Tibial nerve (tissue), 4 donors: ENCODE measurements around the gene CDCA7. TPM values are rescaled to one million over a fixed set of nuclear protein-coding genes. Genes with fewer than 3 reads are reported as not detected.

Experiments used
- DNase-seq, 2 donors: peaks; one replicate each; pipeline ENCODE4 v3.0.0-alpha.2; 2019; ENCODE audit warnings: low spot score in 2 of 2
- H3K27ac ChIP-seq, 4 donors: fragments of 200-600 bp; sonication (generic) in 3 of 4; one replicate each; pipeline ENCODE4 v1.5.1; 2017 to 2019; ENCODE audit warnings: mild to moderate bottlenecking in 1 of 4
- H3K27me3 ChIP-seq, 2 donors: fragments of 200-600 bp; sonication (generic) in 1 of 2; one replicate each; pipeline versions ENCODE4 v1.5.1 to v1.6.0; 2017 to 2019
- H3K36me3 ChIP-seq, 3 donors: fragments of 200-600 bp; sonication (generic); one replicate each; pipeline ENCODE4 v1.5.1; 2018 to 2019
- H3K4me1 ChIP-seq, 4 donors: fragments of 200-600 bp; sonication (generic) in 3 of 4; one replicate each; pipeline ENCODE4 v1.5.1; 2017 to 2019
- H3K4me3 ChIP-seq, 4 donors: fragments of 200-600 bp; sonication (generic) in 3 of 4; one replicate each; pipeline ENCODE4 v1.5.1; 2017 to 2019; ENCODE audit warnings: mild to moderate bottlenecking in 1 of 4, moderate library complexity in 1 of 4
- H3K9me3 ChIP-seq, 4 donors: fragments of 200-600 bp; sonication (generic) in 3 of 4; one replicate each; pipeline ENCODE4 v1.5.1; 2017 to 2019
- CTCF ChIP-seq, 5 experiments: fragments of 200-600 bp in 3 of 5; fragments of 450-650 bp in 2 of 5; sonication (generic) in 3 of 5; IDR thresholded peaks; one replicate each; pipeline ENCODE4 v1.5.1; 2016 to 2019; ENCODE audit warnings: antibody characterized with exemption in 5 of 5, mild to moderate bottlenecking in 3 of 5, moderate library complexity in 2 of 5
- EP300 ChIP-seq, 2 donors: sonication (generic); formaldehyde crosslinking; IDR thresholded peaks; one replicate each; pipeline ENCODE4 v1.6.1; 2017; ENCODE audit warnings: antibody characterized with exemption in 2 of 2, mild to moderate bottlenecking in 1 of 2
- POLR2A ChIP-seq, 2 donors: fragments of 450-650 bp; IDR thresholded peaks; one replicate each; pipeline ENCODE4 v1.6.1; 2017; ENCODE audit warnings: antibody characterized with exemption in 2 of 2, mild to moderate bottlenecking in 2 of 2, moderate library complexity in 2 of 2
- WGBS, 2 donors: methylation state at CpG; one replicate each; pipeline ENCODE4 v1.1.5; 2018; 5-methylcytosine and 5-hydroxymethylcytosine counted together
- total RNA-seq, 4 donors: library from RNA; depleted of rRNA; stranded (reverse); fragments of >200 nt; gene quantifications; one replicate each; pipeline ENCODE4 v1.1.0, GENCODE V29; 2016

CDCA7 gene
- total RNA-seq, 4 donors from 2014 or later: 1.3 to 1.8 TPM; not detected in 2

GRCh38 chr2:173407176-173407575 lies 52.5 kb downstream of the CDCA7 start:
- Histone ChIP-seq H3K27ac (no peak overlapping the region), H3K36me3 (no peaks in the 10 kb centered on the region), H3K4me3 (no peak overlapping the region), H3K4me1 (peaks cover 0 to 6% (median under 1%) of the 10 kb centered on the region in 4 donors), H3K9me3 (no peaks in the 10 kb centered on the region), H3K27me3 (peaks cover 0 to 24% of the 10 kb centered on the region in 2 donors)
- 90 to 92% methylated on average over 5 of the region's 5 CpGs for WGBS, 2 donors
- no peak for TF ChIP-seq POLR2A (IDR thresholded peaks at IDR 0.05)
- no peak for DNase-seq

- Histone ChIP-seq H3K4me1 (peaks cover 0 to 2% (median 0%) of the 10 kb centered on the region in 4 donors), H3K27ac (no peak overlapping the region), H3K4me3 (no peak overlapping the region), H3K36me3 (no peaks in the 10 kb centered on the region), H3K9me3 (no peaks in the 10 kb centered on the region), H3K27me3 (peaks cover 0 to 22% of the 10 kb centered on the region in 2 donors)
- TF ChIP-seq CTCF (IDR thresholded peaks at IDR 0.05): no peak
- no peak for TF ChIP-seq POLR2A (IDR thresholded peaks at IDR 0.05)
- TF ChIP-seq EP300 (IDR thresholded peaks at IDR 0.05): no peak
- 90 to 93% methylated on average over 4 of the region's 4 CpGs for WGBS, 2 donors
- DNase-seq: no peak
Observed at GRCh38 chr2:173407646-173408045, 53.0 kb downstream of the CDCA7 start.

GRCh38 chr2:173410579-173410978 lies 55.9 kb downstream of the CDCA7 start:
- Histone ChIP-seq H3K9me3 (no peaks in the 10 kb centered on the region), H3K36me3 (no peaks in the 10 kb centered on the region), H3K4me3 (no peak overlapping the region), H3K27ac (no peak overlapping the region), H3K4me1 (no peaks in the 10 kb centered on the region), H3K27me3 (peaks cover 0 to 5% of the 10 kb centered on the region in 2 donors)
- TF ChIP-seq EP300 (IDR thresholded peaks at IDR 0.05): no peak
- no peak for TF ChIP-seq POLR2A (IDR thresholded peaks at IDR 0.05)
- TF ChIP-seq CTCF (IDR thresholded peaks at IDR 0.05): no peak
- no peak for DNase-seq
- WGBS, 2 donors: 66 to 71% methylated on average over 3 of the region's 3 CpGs

GRCh38 chr2:173412628-173413027 lies 58.0 kb downstream of the CDCA7 start:
- no peak for DNase-seq
- Histone ChIP-seq H3K27ac (no peak overlapping the region), H3K4me1 (peaks cover 0 to 6% (median 0%) of the 10 kb centered on the region in 4 donors), H3K4me3 (no peak overlapping the region), H3K9me3 (no peaks in the 10 kb centered on the region), H3K36me3 (no peaks in the 10 kb centered on the region), H3K27me3 (peaks cover 0 to 20% of the 10 kb centered on the region in 2 donors)
- 59 to 77% methylated on average over 1 of the region's 1 CpG for WGBS, 2 donors
- no peak for TF ChIP-seq POLR2A (IDR thresholded peaks at IDR 0.05)
- TF ChIP-seq EP300 (IDR thresholded peaks at IDR 0.05): no peak
- no peak for TF ChIP-seq CTCF (IDR thresholded peaks at IDR 0.05)

GRCh38 chr2:173414823-173415322 lies 60.2 kb downstream of the CDCA7 start:
- H3K27me3 ChIP-seq: peaks cover 0 to 20% of the 10 kb centered on the region in 2 donors
- H3K36me3 ChIP-seq: no peaks in the 10 kb centered on the region
- no peak overlapping the region for H3K27ac ChIP-seq
- no peaks in the 10 kb centered on the region for H3K9me3 ChIP-seq
- H3K4me1 ChIP-seq: peaks cover 0 to 6% (median 0%) of the 10 kb centered on the region in 4 donors
- H3K4me3 ChIP-seq: no peak overlapping the region
- TF ChIP-seq CTCF (IDR thresholded peaks at IDR 0.05): no peak
- TF ChIP-seq POLR2A (IDR thresholded peaks at IDR 0.05): no peak
- no peak for TF ChIP-seq EP300 (IDR thresholded peaks at IDR 0.05)
- WGBS, 2 donors: 27% methylated on average over 1 of the region's 1 CpG
- no peak for DNase-seq
